Neural crest cell (in vitro differentiated cells): ENCODE results near the gene INO80. TPM values are rescaled to one million over a fixed set of nuclear protein-coding genes. Genes with fewer than 3 reads are reported as not detected.
"Not testable (repeated sequence)": the region's sequence is repeated elsewhere in the genome, so short reads cannot be mapped to it uniquely, and the experiment has no call there.

Experiments
- DNase-seq: peaks from one replicate; pipeline ENCODE4 v3.0.0; 2021; ENCODE audit warnings: low read depth, mixed read lengths, low spot score
- H3K27ac Mint-ChIP-seq: one replicate; pipeline ENCODE4 v1.8.0; 2021; ENCODE audit warnings: mild to moderate bottlenecking, mixed read lengths; ENCODE audit not compliant: unreplicated experiment
- H3K27me3 Mint-ChIP-seq: 2 replicates; pipeline ENCODE4 v1.8.0; 2021; ENCODE audit warnings: low read depth, mild to moderate bottlenecking, mixed read lengths
- H3K36me3 Mint-ChIP-seq: 2 replicates; pipeline ENCODE4 v1.8.0; 2021; ENCODE audit warnings: low read depth, mild to moderate bottlenecking, mixed read lengths
- H3K4me1 Mint-ChIP-seq: 2 replicates; pipeline ENCODE4 v1.8.0; 2021; ENCODE audit warnings: mixed read lengths
- H3K4me3 Mint-ChIP-seq: one replicate; pipeline ENCODE4 v1.8.0; 2021; ENCODE audit warnings: mild to moderate bottlenecking, mixed read lengths
- H3K9me3 Mint-ChIP-seq: 2 replicates; pipeline ENCODE4 v1.8.0; 2021; ENCODE audit warnings: mixed read lengths
- total RNA-seq: library from RNA; stranded (reverse); gene quantifications from 2 replicates; pipeline ENCODE4 v1.2.1, GENCODE V29; 2021
- TF ChIP-seq, protein P1 (sequence below): fragments of 200-600 bp; sonication (generic); conservative IDR thresholded peaks from 2 replicates; pipeline ENCODE4 v1.5.0; 2021; ENCODE audit warnings: antibody characterized with exemption, mild to moderate bottlenecking

INO80 gene
- total RNA-seq, 1 donor from 2014 or later: 18.5 TPM

GRCh38 chr15:40955930-40956540 lies 160.0 kb downstream of the INO80 start:
- H3K4me3 Mint-ChIP-seq: peak overlapping the region; percentile 54

DNA sequence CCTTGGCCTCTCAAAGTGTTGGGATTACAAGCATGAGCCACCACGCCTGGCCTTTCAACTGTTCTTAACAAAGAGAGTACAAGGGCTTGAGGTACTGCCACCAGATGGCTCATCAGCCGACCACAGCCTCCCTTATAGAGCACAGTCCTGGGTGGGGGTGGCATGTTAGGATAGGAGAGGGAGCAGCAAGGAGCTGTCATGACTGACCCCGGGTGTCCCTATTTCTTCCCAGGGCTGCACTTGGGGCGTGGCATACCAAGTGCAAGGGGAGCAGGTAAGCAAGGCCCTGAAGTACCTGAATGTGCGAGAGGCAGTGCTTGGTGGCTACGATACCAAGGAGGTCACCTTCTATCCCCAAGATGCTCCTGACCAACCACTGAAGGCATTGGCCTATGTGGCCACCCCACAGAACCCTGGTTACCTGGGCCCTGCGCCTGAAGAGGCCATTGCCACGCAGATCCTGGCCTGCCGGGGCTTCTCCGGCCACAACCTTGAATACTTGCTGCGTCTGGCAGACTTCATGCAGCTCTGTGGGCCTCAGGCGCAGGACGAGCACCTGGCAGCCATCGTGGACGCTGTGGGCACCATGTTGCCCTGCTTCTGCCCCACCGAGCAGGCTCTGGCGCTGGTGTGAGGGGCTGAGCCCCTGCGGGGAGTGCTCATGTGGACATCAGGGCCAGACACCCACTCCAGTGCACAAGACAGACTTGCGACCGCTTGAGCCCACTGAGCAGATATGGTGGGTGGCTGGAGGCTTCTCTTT lies 160.8 kb downstream of the INO80 start:
- no peak for DNase-seq
- peaks cover 44% of the 10 kb centered on the region for H3K4me1 Mint-ChIP-seq
- no peaks in the 10 kb centered on the region for H3K36me3 Mint-ChIP-seq
- H3K4me3 Mint-ChIP-seq: peak overlapping the region; percentile 94
- H3K27me3 Mint-ChIP-seq: peaks cover 8% of the 10 kb centered on the region
- H3K9me3 Mint-ChIP-seq: no peaks in the 10 kb centered on the region
- TF ChIP-seq, protein P1, sequence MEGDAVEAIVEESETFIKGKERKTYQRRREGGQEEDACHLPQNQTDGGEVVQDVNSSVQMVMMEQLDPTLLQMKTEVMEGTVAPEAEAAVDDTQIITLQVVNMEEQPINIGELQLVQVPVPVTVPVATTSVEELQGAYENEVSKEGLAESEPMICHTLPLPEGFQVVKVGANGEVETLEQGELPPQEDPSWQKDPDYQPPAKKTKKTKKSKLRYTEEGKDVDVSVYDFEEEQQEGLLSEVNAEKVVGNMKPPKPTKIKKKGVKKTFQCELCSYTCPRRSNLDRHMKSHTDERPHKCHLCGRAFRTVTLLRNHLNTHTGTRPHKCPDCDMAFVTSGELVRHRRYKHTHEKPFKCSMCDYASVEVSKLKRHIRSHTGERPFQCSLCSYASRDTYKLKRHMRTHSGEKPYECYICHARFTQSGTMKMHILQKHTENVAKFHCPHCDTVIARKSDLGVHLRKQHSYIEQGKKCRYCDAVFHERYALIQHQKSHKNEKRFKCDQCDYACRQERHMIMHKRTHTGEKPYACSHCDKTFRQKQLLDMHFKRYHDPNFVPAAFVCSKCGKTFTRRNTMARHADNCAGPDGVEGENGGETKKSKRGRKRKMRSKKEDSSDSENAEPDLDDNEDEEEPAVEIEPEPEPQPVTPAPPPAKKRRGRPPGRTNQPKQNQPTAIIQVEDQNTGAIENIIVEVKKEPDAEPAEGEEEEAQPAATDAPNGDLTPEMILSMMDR: no peak
- no peak overlapping the region for H3K27ac Mint-ChIP-seq

More at GRCh38 chr15:40955930-40956540, 160.0 kb downstream of the INO80 start:
- TF ChIP-seq, protein P1: no peak
- peaks cover 8% of the 10 kb centered on the region for H3K27me3 Mint-ChIP-seq
- H3K36me3 Mint-ChIP-seq: no peaks in the 10 kb centered on the region
- DNase-seq: no peak
- H3K27ac Mint-ChIP-seq: no peak overlapping the region
- peaks cover 44% of the 10 kb centered on the region for H3K4me1 Mint-ChIP-seq
- no peaks in the 10 kb centered on the region for H3K9me3 Mint-ChIP-seq

DNA sequence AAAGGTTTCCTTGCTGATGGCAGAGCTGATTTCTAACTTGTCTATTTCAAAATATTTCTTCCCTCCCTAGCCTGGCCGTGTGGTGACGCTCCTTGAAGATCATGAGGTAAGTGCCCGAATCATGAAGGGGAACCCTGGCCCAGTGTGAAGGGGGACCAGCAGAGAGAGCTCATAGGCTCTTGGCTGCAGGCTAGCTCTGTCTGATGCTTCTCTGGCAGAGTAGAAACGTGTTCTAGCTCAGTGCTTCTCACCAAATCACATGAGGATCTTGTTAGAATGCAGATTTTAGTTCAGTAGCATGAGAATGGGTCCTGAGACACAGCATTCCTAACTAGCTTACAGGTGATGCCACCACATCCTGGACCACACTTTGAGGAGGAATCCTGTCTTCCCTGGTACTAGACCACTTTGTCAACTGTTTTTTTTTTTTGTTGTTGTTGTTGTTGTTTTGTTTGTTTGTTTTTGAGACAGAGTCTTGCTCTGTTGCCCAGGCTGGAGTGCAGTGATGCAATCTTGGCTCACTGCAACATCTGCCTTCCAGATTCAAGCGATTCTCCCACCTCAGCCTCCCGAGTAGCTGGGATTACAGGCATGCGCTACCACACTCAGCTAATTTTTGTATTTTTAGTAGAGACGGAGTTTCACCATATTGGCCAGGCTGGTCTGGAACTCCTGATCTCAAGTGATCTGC lies 161.8 kb downstream of the INO80 start:
- Mint-ChIP-seq H3K4me3 (peak overlapping the region; percentile 94), H3K4me1 (peaks cover 35% of the 10 kb centered on the region)
- not testable (repeated sequence) for DNase-seq, H3K27ac Mint-ChIP-seq, H3K27me3 Mint-ChIP-seq, H3K9me3 Mint-ChIP-seq, H3K36me3 Mint-ChIP-seq

GRCh38 chr15:40953713-40954074 lies 162.4 kb downstream of the INO80 start:
- no peaks in the 10 kb centered on the region for H3K36me3 Mint-ChIP-seq
- H3K4me1 Mint-ChIP-seq: peaks cover 29% of the 10 kb centered on the region
- TF ChIP-seq, protein P1: no peak
- no peak for DNase-seq
- no peaks in the 10 kb centered on the region for H3K9me3 Mint-ChIP-seq
- peaks cover 10% of the 10 kb centered on the region for H3K27me3 Mint-ChIP-seq
- H3K4me3 Mint-ChIP-seq: peak overlapping the region; percentile 94
- peak overlapping the region; percentile 82 for H3K27ac Mint-ChIP-seq

GRCh38 chr15:40952901-40953712 lies 163.0 kb downstream of the INO80 start, which contains the start of gene CHAC1:
Gene CHAC1, plus strand, starts transcription at chr15:40953471. Its CDS starts 113 bp downstream, at chr15:40953584.
- Mint-ChIP-seq H3K4me1 (peaks cover 26% of the 10 kb centered on the region), H3K27ac (peak within 1 kb of the TSS; percentile 82)
- DNase-seq: peak; percentile 87

More at GRCh38 chr15:40952901-40953712, 163.0 kb downstream of the INO80 start, which contains the start of gene CHAC1:
- H3K36me3 Mint-ChIP-seq: no peaks in the 10 kb centered on the region
- no peaks in the 10 kb centered on the region for H3K9me3 Mint-ChIP-seq
- TF ChIP-seq, protein P1: peak; percentile 31
- H3K27me3 Mint-ChIP-seq: peaks cover 11% of the 10 kb centered on the region
- H3K4me3 Mint-ChIP-seq: peak within 1 kb of the TSS; percentile 94
